PC-3 (cell line): ENCODE data around the gene TUBA3E.

ENCODE experiments used
- CTCF ChIP-seq: fragments of 300-600 bp; sonication (generic); conservative IDR thresholded peaks from 2 replicates; pipeline ENCODE4 v1.5.1; 2017; ENCODE audit warnings: antibody characterized with exemption, low read depth, mild to moderate bottlenecking, low read length
- EZH2 ChIP-seq: fragments of 300-600 bp; sonication (generic); IDR thresholded peaks from one replicate; pipeline ENCODE4 v1.6.1; 2017; ENCODE audit warnings: antibody characterized with exemption, mild to moderate bottlenecking, low read length; ENCODE audit not compliant: unreplicated experiment

- TF ChIP-seq EZH2 (no peak), CTCF (no peak)
Measured at GRCh38 chr2:130185896-130186295, 12.3 kb downstream of the TUBA3E start.
